PC-3 (cell line): ENCODE data around the gene MREG. TPM values are rescaled to one million over a fixed set of nuclear protein-coding genes. Genes with fewer than 3 reads are reported as not detected.

Source experiments
- ATAC-seq: fragments of 200-7000 bp; cut with Tn5 transposase; 2 replicates; pipeline ENCODE4 v1.9.1; 2020; ENCODE audit warnings: mild to moderate bottlenecking, moderate library complexity
- BruUV-seq: library from RNA; stranded (reverse); fragments of 400-500 nt; replicated peaks from 2 replicates; lab custom pipeline; 2021; lab: Mats Ljungman, UMichigan
- CTCF ChIA-PET: fragments of 300-600 bp; sonication (Branson Sonifier 250); formaldehyde crosslinking; loops from one replicate; lab custom pipeline; 2022; ENCODE audit warnings: antibody characterized with exemption; lab: Charles Lee
- POLR2A ChIA-PET: fragments of 300-600 bp; sonication (Branson Sonifier 250); formaldehyde crosslinking; loops from one replicate; lab custom pipeline; 2022; ENCODE audit warnings: antibody characterized with exemption; ENCODE audit not compliant: unreplicated experiment; lab: Charles Lee
- DNase-seq: peaks from one replicate; pipeline ENCODE4 v3.0.0-alpha.2; 2015
- H2AFZ ChIP-seq: fragments of 300-600 bp; sonication (generic); 2 replicates; pipeline ENCODE4 v1.6.0; 2016; ENCODE audit warnings: antibody characterized with exemption, low read length
- H3F3A ChIP-seq: fragments of 300-600 bp; sonication (generic); one replicate; pipeline ENCODE4 v1.6.0; 2017; ENCODE audit warnings: antibody characterized with exemption, low read length, control low read depth, mild to moderate bottlenecking; ENCODE audit not compliant: unreplicated experiment
- H3K27ac ChIP-seq: fragments of 300-600 bp; sonication (generic); 2 replicates; pipeline ENCODE4 v1.5.1; 2016; ENCODE audit warnings: mild to moderate bottlenecking, low read length
- H3K27me3 ChIP-seq: fragments of 300-600 bp; sonication (generic); 2 replicates; pipeline ENCODE4 v1.6.1; 2016; ENCODE audit warnings: low read length, mixed read lengths
- H3K36me3 ChIP-seq: fragments of 300-600 bp; sonication (generic); 2 replicates; pipeline ENCODE4 v1.6.1; 2016; ENCODE audit warnings: low read depth, mixed run types, low read length, mixed read lengths
- H3K4me1 ChIP-seq: fragments of 300-600 bp; sonication (generic); 2 replicates; pipeline ENCODE4 v1.5.1; 2016; ENCODE audit warnings: low read length; ENCODE audit not compliant: insufficient read depth
- H3K4me2 ChIP-seq: fragments of 300-600 bp; sonication (generic); 2 replicates; pipeline ENCODE4 v1.6.0; 2016; ENCODE audit warnings: low read length
- H3K4me3 ChIP-seq: fragments of 300-600 bp; sonication (generic); 2 replicates; pipeline ENCODE4 v1.5.1; 2016; ENCODE audit warnings: mild to moderate bottlenecking, low read length, mixed read lengths
- H3K79me2 ChIP-seq: fragments of 300-600 bp; sonication (generic); 2 replicates; pipeline ENCODE4 v1.6.1; 2017; ENCODE audit warnings: low read length, mixed read lengths
- H3K9ac ChIP-seq: fragments of 300-600 bp; sonication (generic); 2 replicates; pipeline ENCODE4 v1.6.0; 2016; ENCODE audit warnings: mild to moderate bottlenecking, low read length
- H3K9me2 ChIP-seq: fragments of 300-600 bp; sonication (generic); replicated peaks from 2 replicates; pipeline ENCODE4 v1.6.1; 2016; ENCODE audit warnings: mixed run types, low read length, mixed read lengths
- H3K9me3 ChIP-seq: fragments of 300-600 bp; sonication (generic); 2 replicates; pipeline ENCODE4 v1.6.1; 2016; ENCODE audit warnings: low read length, mixed read lengths
- H4K20me1 ChIP-seq: fragments of 300-600 bp; sonication (generic); 2 replicates; pipeline ENCODE4 v1.6.1; 2016; ENCODE audit warnings: low read length, mixed read lengths
- EZH2 ChIP-seq: fragments of 300-600 bp; sonication (generic); IDR thresholded peaks from one replicate; pipeline ENCODE4 v1.6.1; 2017; ENCODE audit warnings: antibody characterized with exemption, mild to moderate bottlenecking, low read length; ENCODE audit not compliant: unreplicated experiment
- EZH2phosphoT487 ChIP-seq: fragments of 300-600 bp; sonication (generic); IDR thresholded peaks from 2 replicates; pipeline ENCODE4 v1.6.1; 2018; ENCODE audit warnings: mild to moderate bottlenecking, antibody characterized with exemption, low read length, borderline replicate concordance
- intact Hi-C: fragments of 100-400 bp; cut with micrococcal nuclease; formaldehyde crosslinking; loops from 2 replicates; pipeline ENCODE4 v1.9.0; 2023
- total RNA-seq: library from RNA; depleted of rRNA; stranded (reverse); fragments of >200 nt; gene quantifications from 2 replicates; pipeline ENCODE4 v1.2.3, GENCODE V29; 2014
- TF ChIP-seq, protein P1 (sequence below): fragments of 300-600 bp; sonication (generic); conservative IDR thresholded peaks from 2 replicates; pipeline ENCODE4 v1.5.1; 2017; ENCODE audit warnings: antibody characterized with exemption, low read depth, mild to moderate bottlenecking, low read length

Gene MREG
- total RNA-seq, 1 experiment from 2014 or later: 24.4 TPM

DNA sequence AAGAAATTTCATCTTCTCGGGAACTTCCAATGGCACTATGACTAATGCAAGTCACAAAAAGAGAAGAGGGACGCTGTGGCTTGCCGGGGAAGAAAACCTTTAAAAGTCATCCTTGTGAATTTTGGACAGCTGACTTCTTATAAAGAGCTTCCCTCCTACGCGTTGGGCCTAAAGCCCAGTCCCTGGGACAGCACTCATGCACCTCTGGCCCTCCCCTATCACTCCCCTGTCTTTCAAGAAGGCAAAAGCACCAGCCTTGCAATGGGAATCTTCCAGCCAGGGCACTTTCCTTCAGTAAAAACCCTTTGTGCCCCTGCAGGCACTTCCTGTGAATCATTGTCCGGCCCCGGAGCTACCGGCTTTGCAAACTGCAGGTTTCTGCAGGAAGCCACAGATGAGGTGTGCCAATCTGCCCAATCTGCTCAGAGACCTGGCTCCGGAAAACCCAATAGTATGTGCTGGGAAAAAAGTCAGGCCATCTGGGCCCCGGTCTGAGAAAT, 7.1 kb downstream of the MREG start:
- Histone ChIP-seq H3K79me2 (peaks cover 76% of the 10 kb centered on the region), H3K4me1 (peaks cover 46% of the 10 kb centered on the region), H3K4me3 (peak overlapping the region; percentile 44), H4K20me1 (no peaks in the 10 kb centered on the region), H3K9ac (peak overlapping the region; percentile 77), H3K27me3 (no peaks in the 10 kb centered on the region), H3K9me2 (no peaks in the 10 kb centered on the region), H3K27ac (peak overlapping the region; percentile 98), H2AFZ (no peak overlapping the region), H3F3A (peaks cover 6% of the 10 kb centered on the region), H3K9me3 (no peaks in the 10 kb centered on the region), H3K4me2 (peak overlapping the region; percentile 85), H3K36me3 (no peaks in the 10 kb centered on the region)
- no TSS peak for BruUV-seq
- ATAC-seq (peak; percentile 92), DNase-seq (peak; percentile 98)
- TF ChIP-seq EZH2phosphoT487 (no peak), EZH2 (no peak)
- TF ChIP-seq, protein P1, sequence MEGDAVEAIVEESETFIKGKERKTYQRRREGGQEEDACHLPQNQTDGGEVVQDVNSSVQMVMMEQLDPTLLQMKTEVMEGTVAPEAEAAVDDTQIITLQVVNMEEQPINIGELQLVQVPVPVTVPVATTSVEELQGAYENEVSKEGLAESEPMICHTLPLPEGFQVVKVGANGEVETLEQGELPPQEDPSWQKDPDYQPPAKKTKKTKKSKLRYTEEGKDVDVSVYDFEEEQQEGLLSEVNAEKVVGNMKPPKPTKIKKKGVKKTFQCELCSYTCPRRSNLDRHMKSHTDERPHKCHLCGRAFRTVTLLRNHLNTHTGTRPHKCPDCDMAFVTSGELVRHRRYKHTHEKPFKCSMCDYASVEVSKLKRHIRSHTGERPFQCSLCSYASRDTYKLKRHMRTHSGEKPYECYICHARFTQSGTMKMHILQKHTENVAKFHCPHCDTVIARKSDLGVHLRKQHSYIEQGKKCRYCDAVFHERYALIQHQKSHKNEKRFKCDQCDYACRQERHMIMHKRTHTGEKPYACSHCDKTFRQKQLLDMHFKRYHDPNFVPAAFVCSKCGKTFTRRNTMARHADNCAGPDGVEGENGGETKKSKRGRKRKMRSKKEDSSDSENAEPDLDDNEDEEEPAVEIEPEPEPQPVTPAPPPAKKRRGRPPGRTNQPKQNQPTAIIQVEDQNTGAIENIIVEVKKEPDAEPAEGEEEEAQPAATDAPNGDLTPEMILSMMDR: no peak
- ChIA-PET POLR2A (no interaction called here), CTCF (interaction anchor here (0.6 to 1.0 kb wide), 4 partner anchors 17 to 75 kb away, joined by 3 to 4 read pairs (median 3); no protein-coding TSS in a partner anchor)
- intact Hi-C loops: loop anchor here (1.0 kb wide), 1 partner anchor 24 kb away; no protein-coding TSS in a partner anchor

DNA sequence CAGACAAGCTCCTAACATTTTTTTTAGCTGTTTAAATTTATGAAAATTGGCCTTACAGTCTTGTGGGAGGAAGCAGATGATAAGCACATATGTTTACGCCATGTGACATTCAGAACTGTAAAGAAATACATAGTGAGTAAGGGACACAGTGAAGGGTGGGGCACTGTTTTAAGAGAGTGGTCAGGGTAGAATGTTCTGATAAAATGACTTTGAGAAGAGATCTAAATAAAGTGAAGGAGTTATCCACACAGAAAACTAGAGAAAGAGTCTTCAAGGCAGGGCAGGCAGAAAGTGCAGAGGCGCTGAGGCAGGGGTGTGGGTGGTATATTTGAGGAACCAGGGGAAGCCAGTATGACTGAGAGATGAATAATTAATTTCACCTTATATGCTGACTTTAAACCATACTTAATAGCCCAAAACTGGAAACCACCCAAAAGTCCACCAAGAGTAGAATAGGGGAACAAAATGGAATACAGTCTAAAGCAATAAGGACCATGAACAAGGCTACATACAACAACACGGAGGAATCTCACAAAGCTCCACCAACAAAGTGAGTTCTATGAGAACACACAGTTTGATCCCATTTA, 8.6 kb downstream of the MREG start:
- intact Hi-C loops: no loop called here
- Histone ChIP-seq H3K4me1 (peaks cover 44% of the 10 kb centered on the region), H3F3A (peaks cover 6% of the 10 kb centered on the region), H3K9me3 (no peaks in the 10 kb centered on the region), H3K79me2 (peaks cover 76% of the 10 kb centered on the region), H3K27me3 (no peaks in the 10 kb centered on the region), H2AFZ (no peak overlapping the region), H3K36me3 (0 out of 2 replicates have a peak, but pooled peaks cover under 1% of the 10 kb centered on the region), H3K4me2 (peak overlapping the region; percentile 85), H3K9ac (peak overlapping the region; percentile 76), H3K27ac (peak overlapping the region; percentile 98), H3K4me3 (no peak overlapping the region), H4K20me1 (no peaks in the 10 kb centered on the region), H3K9me2 (no peaks in the 10 kb centered on the region)
- CTCF ChIA-PET: no interaction called here
- POLR2A ChIA-PET: no interaction called here
- no peak for DNase-seq
- TF ChIP-seq, protein P1: no peak
- no peak for TF ChIP-seq EZH2
- no peak for TF ChIP-seq EZH2phosphoT487
- no TSS peak for BruUV-seq
- ATAC-seq: no peak
